ENCODE results near the gene CPSF4.

DNA sequence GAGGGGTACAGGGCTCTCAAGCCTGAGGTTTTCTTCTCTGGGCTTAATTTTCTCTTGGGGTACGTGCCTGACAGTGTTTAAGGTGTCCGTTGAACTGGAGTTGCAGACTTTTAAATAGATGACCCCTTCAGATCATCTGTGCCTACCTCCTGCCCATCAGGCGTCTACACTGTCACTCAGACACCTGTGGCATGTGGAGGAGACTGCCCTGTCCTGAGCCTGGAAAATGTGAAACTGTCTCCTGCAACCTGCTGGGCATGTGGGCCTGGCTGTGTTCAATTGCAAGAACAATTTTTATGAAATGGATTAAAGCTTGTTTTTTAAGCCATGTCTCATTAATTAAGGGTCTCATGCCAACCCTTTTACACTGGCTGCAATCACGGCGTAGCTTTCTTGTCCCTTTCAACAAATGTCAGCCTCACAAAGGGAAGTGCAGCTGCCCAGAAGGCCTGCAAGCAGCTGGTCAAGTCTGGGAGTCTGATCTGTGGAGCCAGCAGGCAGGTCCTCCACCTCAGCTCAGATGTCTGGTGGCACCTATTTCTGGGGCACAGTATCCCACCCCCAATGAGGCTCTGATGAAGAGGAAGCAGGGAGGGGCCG, 18.4 kb downstream of the CPSF4 start:
- TF ChIP-seq, protein P1, sequence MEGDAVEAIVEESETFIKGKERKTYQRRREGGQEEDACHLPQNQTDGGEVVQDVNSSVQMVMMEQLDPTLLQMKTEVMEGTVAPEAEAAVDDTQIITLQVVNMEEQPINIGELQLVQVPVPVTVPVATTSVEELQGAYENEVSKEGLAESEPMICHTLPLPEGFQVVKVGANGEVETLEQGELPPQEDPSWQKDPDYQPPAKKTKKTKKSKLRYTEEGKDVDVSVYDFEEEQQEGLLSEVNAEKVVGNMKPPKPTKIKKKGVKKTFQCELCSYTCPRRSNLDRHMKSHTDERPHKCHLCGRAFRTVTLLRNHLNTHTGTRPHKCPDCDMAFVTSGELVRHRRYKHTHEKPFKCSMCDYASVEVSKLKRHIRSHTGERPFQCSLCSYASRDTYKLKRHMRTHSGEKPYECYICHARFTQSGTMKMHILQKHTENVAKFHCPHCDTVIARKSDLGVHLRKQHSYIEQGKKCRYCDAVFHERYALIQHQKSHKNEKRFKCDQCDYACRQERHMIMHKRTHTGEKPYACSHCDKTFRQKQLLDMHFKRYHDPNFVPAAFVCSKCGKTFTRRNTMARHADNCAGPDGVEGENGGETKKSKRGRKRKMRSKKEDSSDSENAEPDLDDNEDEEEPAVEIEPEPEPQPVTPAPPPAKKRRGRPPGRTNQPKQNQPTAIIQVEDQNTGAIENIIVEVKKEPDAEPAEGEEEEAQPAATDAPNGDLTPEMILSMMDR (IDR thresholded peaks at IDR 0.05; ENCODE audit: insufficient read depth, low read length, poor library complexity, severe bottlenecking), result no peak
- no peak for TF ChIP-seq EZH2phosphoT487 (conservative IDR thresholded peaks at IDR 0.05; ENCODE audit: low read length)
